CD8-positive, alpha-beta memory T cell (primary cell): Measurements from ENCODE around the gene SV2C. TPM values are rescaled to one million over a fixed set of nuclear protein-coding genes. Genes with fewer than 3 reads are reported as not detected.

ENCODE experiments used
- CTCF ChIA-PET: fragments of 350-600 bp; sonication (Branson Sonifier 250); formaldehyde crosslinking; loops from one replicate; lab custom pipeline; 2021; ENCODE audit warnings: antibody characterized with exemption; lab: Charles Lee
- POLR2A ChIA-PET: fragments of 350-600 bp; sonication (Branson Sonifier 250); formaldehyde crosslinking; loops from one replicate; lab custom pipeline; 2021; ENCODE audit warnings: antibody characterized with exemption; lab: Charles Lee
- DNase-seq, 5 donors: peaks; one replicate each; pipeline versions ENCODE4 v3.0.0 to v3.0.0-alpha.2; 2020 to 2022; ENCODE audit warnings: mixed read lengths in 1 of 5
- H3K27ac ChIP-seq: one replicate; pipeline ENCODE4 v1.7.0; 2013; ENCODE audit warnings: low read depth, mild to moderate bottlenecking, low read length, moderate library complexity
- H3K27me3 ChIP-seq: 2 replicates; pipeline ENCODE4 v1.7.0; 2013; ENCODE audit warnings: low read length, mild to moderate bottlenecking; ENCODE audit not compliant: insufficient read depth, poor library complexity, severe bottlenecking
- H3K36me3 ChIP-seq: 2 replicates; pipeline ENCODE4 v1.7.0; 2013; ENCODE audit warnings: mild to moderate bottlenecking, low read length, moderate library complexity; ENCODE audit not compliant: insufficient read depth
- H3K4me1 ChIP-seq: 2 replicates; pipeline ENCODE4 v1.7.0; 2013; ENCODE audit warnings: mild to moderate bottlenecking, low read length, moderate library complexity; ENCODE audit not compliant: insufficient read depth
- H3K4me3 ChIP-seq: 2 replicates; pipeline ENCODE4 v1.7.0; 2013; ENCODE audit warnings: mild to moderate bottlenecking, low read length
- H3K9me3 ChIP-seq: 2 replicates; pipeline ENCODE4 v1.7.0; 2013; ENCODE audit warnings: mild to moderate bottlenecking, low read length
- H3K27ac Mint-ChIP-seq, 8 donors: one replicate each; pipeline ENCODE4 v1.8.0; 2020 to 2021; ENCODE audit warnings: mixed read lengths in 8 of 8, mild to moderate bottlenecking in 6 of 8, inconsistent platforms in 3 of 8, moderate library complexity in 3 of 8
- H3K27me3 Mint-ChIP-seq, 2 donors: one replicate each; pipeline ENCODE4 v1.8.0; 2020 to 2021; ENCODE audit warnings: mixed read lengths in 2 of 2, mild to moderate bottlenecking in 1 of 2, moderate library complexity in 1 of 2
- H3K36me3 Mint-ChIP-seq, 3 donors: one replicate each; pipeline ENCODE4 v1.8.0; 2020 to 2021; ENCODE audit warnings: mixed read lengths in 3 of 3, inconsistent platforms in 1 of 3, mild to moderate bottlenecking in 1 of 3
- H3K4me1 Mint-ChIP-seq, 3 donors: one replicate each; pipeline ENCODE4 v1.8.0; 2020 to 2021; ENCODE audit warnings: mixed read lengths in 3 of 3, inconsistent platforms in 1 of 3, mild to moderate bottlenecking in 1 of 3
- H3K4me3 Mint-ChIP-seq, 7 donors: one replicate each; pipeline ENCODE4 v1.8.0; 2020 to 2021; ENCODE audit warnings: mixed read lengths in 7 of 7, mild to moderate bottlenecking in 6 of 7, moderate library complexity in 4 of 7, inconsistent platforms in 2 of 7
- H3K9me3 Mint-ChIP-seq, 5 donors: one replicate each; pipeline ENCODE4 v1.8.0; 2020 to 2022; ENCODE audit warnings: mixed read lengths in 5 of 5, mild to moderate bottlenecking in 3 of 5, moderate library complexity in 2 of 5, inconsistent platforms in 1 of 5
- polyA plus RNA-seq: library from polyadenylated mRNA; unstranded; fragments of 300-500 nt; fragmentation: Illumina TruSeq; gene quantifications from one replicate; pipeline ENCODE4 v1.2.3, GENCODE V29; 2021
- total RNA-seq, 2 experiments: library from RNA; stranded (reverse); gene quantifications; one replicate each; pipeline ENCODE4 v1.2.3, GENCODE V29; 2021

The SV2C gene
- total and polyA plus RNA-seq, 3 experiments from 2014 or later: not detected

- no peaks in the 10 kb centered on the region for H3K36me3 ChIP-seq
- H3K9me3 ChIP-seq: no peaks in the 10 kb centered on the region
- Mint-ChIP-seq H3K9me3 (no peaks in the 10 kb centered on the region), H3K4me1 (no peaks in the 10 kb centered on the region), H3K36me3 (no peaks in the 10 kb centered on the region), H3K4me3 (no peak overlapping the region), H3K27me3 (peaks cover 11 to 51% of the 10 kb centered on the region in 2 donors), H3K27ac (no peak overlapping the region)
- H3K4me3 ChIP-seq: no peak overlapping the region
- no peak overlapping the region for H3K27ac ChIP-seq
- POLR2A ChIA-PET: no interaction called here
- H3K27me3 ChIP-seq: no peaks in the 10 kb centered on the region
- CTCF ChIA-PET: no interaction called here
- no peaks in the 10 kb centered on the region for H3K4me1 ChIP-seq
- DNase-seq: no peak
Measured at GRCh38 chr5:76065258-76065657, 17.9 kb upstream of the SV2C start.

GRCh38 chr5:76069061-76069735 lies 14.0 kb upstream of the SV2C start:
- CTCF ChIA-PET: no interaction called here
- Histone ChIP-seq H3K27ac (no peak overlapping the region), H3K36me3 (no peaks in the 10 kb centered on the region), H3K4me1 (no peaks in the 10 kb centered on the region), H3K27me3 (no peaks in the 10 kb centered on the region), H3K4me3 (no peak overlapping the region), H3K9me3 (no peaks in the 10 kb centered on the region)
- no peaks in the 10 kb centered on the region for H3K9me3 Mint-ChIP-seq
- H3K36me3 Mint-ChIP-seq: no peaks in the 10 kb centered on the region
- DNase-seq: no peak
- POLR2A ChIA-PET: no interaction called here
- H3K4me1 Mint-ChIP-seq: no peaks in the 10 kb centered on the region
- H3K27ac Mint-ChIP-seq: no peak overlapping the region
- H3K27me3 Mint-ChIP-seq: peaks cover 17 to 49% of the 10 kb centered on the region in 2 donors
- no peak overlapping the region for H3K4me3 Mint-ChIP-seq

- Histone ChIP-seq H3K27me3 (peaks cover 4% of the 10 kb centered on the region), H3K4me3 (no peak overlapping the region), H3K27ac (no peak overlapping the region), H3K9me3 (no peaks in the 10 kb centered on the region), H3K4me1 (no peaks in the 10 kb centered on the region), H3K36me3 (no peaks in the 10 kb centered on the region)
- Mint-ChIP-seq H3K27ac (no peak overlapping the region), H3K27me3 (peaks cover 19 to 73% of the 10 kb centered on the region in 2 donors), H3K9me3 (no peaks in the 10 kb centered on the region), H3K4me1 (no peaks in the 10 kb centered on the region), H3K4me3 (no peak overlapping the region), H3K36me3 (no peaks in the 10 kb centered on the region)
- ChIA-PET CTCF (no interaction called here), POLR2A (no interaction called here)
- DNase-seq: peak in 2 of 5 donors; percentile 16 to 48
Measured at GRCh38 chr5:76074487-76075065, 8.6 kb upstream of the SV2C start.

GRCh38 chr5:76081811-76082771 lies 1.1 kb upstream of the SV2C start:
- H3K4me1 Mint-ChIP-seq: peaks cover 20 to 34% (median 29%) of the 10 kb centered on the region in 3 donors
- H3K9me3 ChIP-seq: no peaks in the 10 kb centered on the region
- peaks cover 41 to 83% of the 10 kb centered on the region in 2 donors for H3K27me3 Mint-ChIP-seq
- CTCF ChIA-PET: no interaction called here
- no peaks in the 10 kb centered on the region for H3K36me3 ChIP-seq
- H3K27ac Mint-ChIP-seq: peak overlapping the region in 2 of 8 donors; percentile 22 to 39
- peaks cover 12% of the 10 kb centered on the region for H3K4me1 ChIP-seq
- H3K27me3 ChIP-seq: peaks cover 19% of the 10 kb centered on the region
- peak overlapping the region; percentile 47 to 83 (median 66) for H3K4me3 Mint-ChIP-seq
- H3K4me3 ChIP-seq: no peak overlapping the region
- no peaks in the 10 kb centered on the region for H3K36me3 Mint-ChIP-seq
- DNase-seq: no peak
- H3K27ac ChIP-seq: no peak overlapping the region
- no peaks in the 10 kb centered on the region for H3K9me3 Mint-ChIP-seq
- POLR2A ChIA-PET: no interaction called here

GRCh38 chr5:76083555-76084495 lies 642 bp downstream of the SV2C start:
- no peaks in the 10 kb centered on the region for H3K36me3 Mint-ChIP-seq
- H3K27ac ChIP-seq: no peak overlapping the region
- no peak for DNase-seq
- H3K27me3 ChIP-seq: peaks cover 19% of the 10 kb centered on the region
- peaks cover 20 to 34% (median 29%) of the 10 kb centered on the region in 3 donors for H3K4me1 Mint-ChIP-seq
- no peak overlapping the region for H3K4me3 ChIP-seq
- peaks cover 12% of the 10 kb centered on the region for H3K4me1 ChIP-seq
- peak overlapping the region; percentile 61 to 88 (median 71) for H3K4me3 Mint-ChIP-seq
- POLR2A ChIA-PET: no interaction called here
- peaks cover 43 to 82% of the 10 kb centered on the region in 2 donors for H3K27me3 Mint-ChIP-seq
- H3K9me3 ChIP-seq: no peaks in the 10 kb centered on the region
- H3K9me3 Mint-ChIP-seq: no peaks in the 10 kb centered on the region
- CTCF ChIA-PET: no interaction called here
- no peaks in the 10 kb centered on the region for H3K36me3 ChIP-seq
- H3K27ac Mint-ChIP-seq: peak overlapping the region in 2 of 8 donors; percentile 27 to 40

- Mint-ChIP-seq H3K4me3 (peak overlapping the region; percentile 53 to 88 (median 70)), H3K9me3 (peaks cover 2 to 7% (median 3%) of the 10 kb centered on the region in 5 donors), H3K4me1 (peaks cover 20 to 34% (median 29%) of the 10 kb centered on the region in 3 donors), H3K27ac (peak overlapping the region in 1 of 8 donors; percentile 40), H3K27me3 (peaks cover 48 to 83% of the 10 kb centered on the region in 2 donors), H3K36me3 (no peaks in the 10 kb centered on the region)
- DNase-seq: peak in 1 of 5 donors; percentile 9
- Histone ChIP-seq H3K27me3 (peaks cover 19% of the 10 kb centered on the region), H3K36me3 (no peaks in the 10 kb centered on the region), H3K4me3 (no peak overlapping the region), H3K9me3 (no peaks in the 10 kb centered on the region), H3K4me1 (peaks cover 12% of the 10 kb centered on the region), H3K27ac (no peak overlapping the region)
- POLR2A ChIA-PET: no interaction called here
- CTCF ChIA-PET: no interaction called here
Measured at GRCh38 chr5:76084496-76085242, 1.5 kb downstream of the SV2C start.

GRCh38 chr5:76085243-76085579 lies 2.0 kb downstream of the SV2C start:
- ChIA-PET CTCF (no interaction called here), POLR2A (no interaction called here)
- H3K36me3 ChIP-seq: no peaks in the 10 kb centered on the region
- DNase-seq: no peak
- Mint-ChIP-seq H3K4me3 (peak overlapping the region in 6 of 7 donors; percentile 20 to 59 (median 52)), H3K4me1 (peaks cover 20 to 34% (median 29%) of the 10 kb centered on the region in 3 donors), H3K27ac (no peak overlapping the region), H3K36me3 (no peaks in the 10 kb centered on the region), H3K27me3 (peaks cover 48 to 84% of the 10 kb centered on the region in 2 donors), H3K9me3 (peaks cover 2 to 7% (median 3%) of the 10 kb centered on the region in 5 donors)
- no peaks in the 10 kb centered on the region for H3K9me3 ChIP-seq
- peaks cover 12% of the 10 kb centered on the region for H3K4me1 ChIP-seq
- H3K27me3 ChIP-seq: peaks cover 19% of the 10 kb centered on the region
- H3K27ac ChIP-seq: no peak overlapping the region
- no peak overlapping the region for H3K4me3 ChIP-seq
